Fibroblast of skin of left biceps (primary cell): Measurements from ENCODE around the gene POFUT2.

Experiments used
- DNase-seq, 2 experiments: peaks; one replicate each; pipeline ENCODE4 v3.0.0-alpha.2; 2013; ENCODE audit warnings: low read depth in 2 of 2

Gene POFUT2, protein sequence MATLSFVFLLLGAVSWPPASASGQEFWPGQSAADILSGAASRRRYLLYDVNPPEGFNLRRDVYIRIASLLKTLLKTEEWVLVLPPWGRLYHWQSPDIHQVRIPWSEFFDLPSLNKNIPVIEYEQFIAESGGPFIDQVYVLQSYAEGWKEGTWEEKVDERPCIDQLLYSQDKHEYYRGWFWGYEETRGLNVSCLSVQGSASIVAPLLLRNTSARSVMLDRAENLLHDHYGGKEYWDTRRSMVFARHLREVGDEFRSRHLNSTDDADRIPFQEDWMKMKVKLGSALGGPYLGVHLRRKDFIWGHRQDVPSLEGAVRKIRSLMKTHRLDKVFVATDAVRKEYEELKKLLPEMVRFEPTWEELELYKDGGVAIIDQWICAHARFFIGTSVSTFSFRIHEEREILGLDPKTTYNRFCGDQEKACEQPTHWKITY

DNA sequence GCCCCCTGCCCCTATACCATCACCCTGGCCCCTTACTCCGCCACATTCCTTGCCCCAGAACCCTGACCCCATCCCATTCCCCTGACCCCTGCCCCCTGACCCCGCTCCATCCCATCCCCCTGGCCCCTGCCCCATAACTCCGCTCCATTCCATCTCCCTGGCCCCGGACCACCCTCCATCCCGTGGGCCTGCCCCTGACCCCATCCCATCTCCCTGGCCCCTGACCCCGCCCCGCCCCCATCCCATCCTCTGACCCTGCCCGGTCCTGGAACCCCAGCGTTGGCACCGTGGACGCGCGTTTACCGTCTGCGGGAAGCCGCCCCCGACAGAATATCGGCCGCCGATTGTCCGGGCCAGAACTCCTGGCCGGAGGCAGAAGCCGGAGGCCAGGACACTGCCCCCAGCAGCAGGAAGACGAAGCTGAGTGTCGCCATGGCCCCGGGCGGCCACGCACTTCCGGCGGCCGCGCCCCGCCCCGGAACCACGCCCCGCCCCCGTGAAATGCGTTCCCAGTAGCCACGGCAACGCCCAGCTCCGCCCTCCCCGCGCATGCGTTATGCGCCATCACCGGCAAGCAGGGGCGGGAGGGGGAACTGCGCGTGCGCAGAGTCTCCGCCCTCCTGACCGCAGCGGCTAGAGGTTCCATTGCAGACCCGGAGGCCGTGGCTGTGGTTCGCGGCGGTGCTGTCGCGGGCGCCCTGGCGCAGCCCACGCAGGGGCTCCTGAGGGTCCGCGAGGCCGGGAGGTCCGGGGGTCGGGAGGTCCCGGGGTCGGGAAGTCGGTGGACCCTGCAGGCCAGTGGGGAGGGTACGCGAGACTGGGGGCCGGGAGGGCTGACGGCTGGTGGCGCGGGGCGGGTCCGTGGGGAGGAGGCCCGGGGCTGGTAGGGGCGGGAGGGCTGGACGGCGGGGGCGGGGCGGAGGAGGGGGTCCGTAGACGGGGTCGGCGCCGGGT is at the start of gene POFUT2:
POFUT2 (minus strand) TSS at position 458 of the 954 bp plus-strand sequence; CDS start at position 434, 24 bp downstream.
- DNase-seq, result peak; percentile 76 to 82

- no peak for DNase-seq
Measured at GRCh38 chr21:45336870-45337269, 49.2 kb upstream of the POFUT2 start.

DNA sequence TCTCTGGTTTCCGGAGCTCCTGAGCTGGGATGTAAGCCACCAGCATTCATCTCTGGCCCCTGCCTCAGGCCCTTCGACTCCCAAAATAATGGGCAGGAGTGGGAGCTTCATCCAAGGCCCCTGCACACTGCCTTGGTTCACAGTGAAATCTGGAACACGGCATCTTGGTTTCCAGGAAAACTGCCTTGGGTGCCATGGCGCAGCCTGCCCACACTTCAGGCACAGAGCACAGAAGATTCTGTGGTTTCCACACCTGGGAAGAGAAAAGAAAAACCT is 48.8 kb upstream of the POFUT2 start:
- DNase-seq, result no peak

GRCh38 chr21:45335761-45336534 is 48.3 kb upstream of the POFUT2 start:
- DNase-seq, result no peak

- DNase-seq, result no peak
Measured at GRCh38 chr21:45335151-45335760, 47.6 kb upstream of the POFUT2 start.

DNA sequence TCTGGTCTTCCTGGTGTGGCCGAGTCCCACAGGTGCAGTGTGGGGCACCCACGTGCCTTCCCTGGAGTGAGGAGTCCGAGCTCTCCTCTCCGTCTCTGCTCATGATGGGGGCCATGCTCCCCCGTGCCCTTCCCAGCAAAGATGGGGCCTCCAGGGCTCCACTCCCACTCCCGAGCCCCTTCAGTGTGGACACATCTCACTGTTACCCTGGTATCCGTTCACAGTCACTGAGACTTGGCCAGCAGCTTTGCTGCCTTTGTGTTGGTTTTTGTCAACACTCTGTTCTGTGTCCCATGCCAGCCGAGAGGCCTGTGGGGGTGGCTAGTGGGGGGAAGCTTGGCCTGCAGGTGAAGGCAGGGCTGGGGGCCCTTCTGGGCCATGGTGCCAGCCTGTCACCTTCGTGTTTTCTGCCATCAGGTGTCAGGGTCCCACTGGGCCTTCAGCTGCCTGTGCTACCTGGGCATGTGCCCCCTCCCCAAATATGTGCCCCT is 46.9 kb upstream of the POFUT2 start:
- no peak for DNase-seq

- no peak for DNase-seq
Measured at GRCh38 chr21:45334134-45334533, 46.4 kb upstream of the POFUT2 start.

DNA sequence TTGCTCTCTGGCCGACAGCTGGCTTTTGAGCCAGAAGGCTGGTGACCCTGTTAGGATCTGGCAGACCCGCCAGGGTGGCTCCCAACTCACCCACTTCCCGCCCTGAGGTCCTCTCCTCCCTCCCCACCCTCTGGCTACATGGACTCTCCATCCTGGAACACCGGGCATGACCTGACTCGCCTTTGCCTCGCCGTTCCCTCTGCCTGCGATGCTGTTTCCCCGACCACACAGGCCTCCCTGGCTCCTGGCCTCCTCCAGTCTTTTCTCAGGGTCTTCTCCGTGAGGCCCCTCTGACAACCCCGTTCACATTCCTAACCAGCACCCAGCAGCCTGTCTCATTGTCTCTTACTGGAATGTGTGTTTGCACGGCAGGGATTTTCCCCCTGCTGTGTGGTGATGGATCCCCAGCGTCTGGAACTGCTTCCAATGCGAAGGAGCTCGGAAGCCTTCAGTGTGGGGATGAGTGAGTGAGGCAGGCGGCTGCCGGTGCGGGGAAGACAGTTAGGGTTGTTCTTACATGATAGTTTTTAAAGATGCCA is 46.0 kb upstream of the POFUT2 start:
- DNase-seq, result peak in 1 of 2 experiments; percentile 23

- no peak for DNase-seq
Measured at GRCh38 chr21:45332981-45333582, 45.4 kb upstream of the POFUT2 start.

- DNase-seq, result no peak
Measured at GRCh38 chr21:45332415-45332814, 44.7 kb upstream of the POFUT2 start.

DNA sequence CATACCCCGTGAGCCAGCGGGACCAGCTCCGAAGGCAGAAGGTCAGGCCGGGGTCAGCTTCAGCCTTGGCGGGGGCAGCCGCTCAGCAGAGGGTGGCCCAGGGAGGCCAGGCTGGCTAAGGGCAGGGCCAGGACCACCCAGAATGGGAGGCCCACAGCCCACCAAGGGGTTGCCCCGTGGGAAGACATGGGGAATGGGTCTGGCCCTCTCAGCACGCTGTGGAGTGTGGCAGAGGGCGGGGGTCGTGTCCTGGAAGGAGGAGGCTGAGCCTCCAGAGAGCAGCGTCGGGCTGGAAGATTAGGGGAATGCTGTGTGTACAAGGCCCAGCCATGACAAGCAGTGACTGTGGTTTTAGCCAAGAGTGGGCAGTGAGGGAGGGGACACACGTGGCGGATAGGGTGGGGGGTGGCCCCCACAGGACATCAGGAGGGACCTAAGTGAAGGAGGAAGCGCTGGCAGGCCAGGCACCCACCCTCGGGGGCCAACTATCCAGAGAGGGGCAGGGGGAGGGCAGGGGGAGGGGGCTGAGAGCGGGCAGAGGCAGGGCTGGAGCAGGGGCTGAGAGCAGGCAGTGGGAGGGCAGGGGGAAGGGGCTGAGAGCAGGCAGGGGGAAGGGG is 43.9 kb upstream of the POFUT2 start:
- no peak for DNase-seq

DNA sequence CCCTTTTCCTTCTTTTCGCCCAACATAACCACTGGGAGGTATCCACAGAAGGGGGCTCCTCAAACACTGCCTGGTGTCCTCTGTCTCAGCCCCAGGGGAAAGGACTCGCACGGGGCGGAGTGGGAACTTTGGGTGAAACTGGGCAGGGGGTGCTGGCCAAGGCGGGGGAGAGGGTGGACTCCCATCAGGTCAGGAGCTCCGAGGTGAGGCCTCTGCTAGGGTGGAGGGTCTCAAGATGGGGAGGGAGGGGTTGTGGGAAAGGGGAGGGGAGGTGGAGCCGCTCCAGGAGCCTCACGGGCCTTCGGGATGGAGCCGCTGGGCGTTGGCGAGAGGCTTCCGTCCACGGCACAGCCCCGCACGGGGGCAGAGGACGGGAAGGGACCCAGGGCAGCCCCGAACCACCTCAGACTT is 43.2 kb upstream of the POFUT2 start:
- DNase-seq, result no peak

DNA sequence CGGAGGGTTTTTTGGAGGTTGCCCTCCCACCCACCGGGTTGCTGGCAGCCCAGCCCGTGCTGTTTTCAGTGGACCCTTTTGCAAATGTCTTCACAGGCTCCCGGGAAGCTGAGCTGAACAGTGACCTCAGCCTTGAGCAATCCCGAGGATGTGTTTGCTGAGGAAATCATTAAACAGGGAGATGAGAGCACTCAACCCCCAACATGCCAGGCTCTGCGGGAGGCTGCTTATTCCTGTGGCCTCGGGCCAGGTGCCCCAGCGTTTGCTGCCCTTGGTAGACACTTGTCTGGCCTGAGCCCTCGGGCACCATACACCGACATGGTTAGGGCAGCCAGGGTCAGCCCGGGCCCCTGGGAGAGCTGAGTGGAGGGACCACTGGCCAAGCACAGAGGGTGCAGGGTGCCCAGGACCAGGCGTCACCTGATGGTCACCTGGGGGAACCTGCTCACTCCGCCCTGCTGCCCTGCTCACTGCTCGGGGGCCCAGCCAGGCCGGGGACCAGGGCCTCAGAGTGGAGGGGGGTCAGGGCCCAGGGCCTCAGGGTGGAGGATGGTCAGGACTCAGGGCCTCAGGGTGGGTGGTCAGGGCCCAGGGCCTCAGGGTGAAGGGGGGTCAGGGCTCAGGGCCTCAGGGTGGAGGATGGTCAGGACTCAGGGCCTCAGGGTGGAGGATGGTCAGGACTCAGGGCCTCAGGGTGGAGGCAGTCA is 42.5 kb upstream of the POFUT2 start:
- DNase-seq, result peak; percentile 56 to 62

- DNase-seq, result no peak
Measured at GRCh38 chr21:45329261-45330074, 41.8 kb upstream of the POFUT2 start.

- DNase-seq, result no peak
Measured at GRCh38 chr21:45328198-45329091, 40.8 kb upstream of the POFUT2 start.

GRCh38 chr21:45327441-45328197 is 39.9 kb upstream of the POFUT2 start:
- DNase-seq, result no peak

DNA sequence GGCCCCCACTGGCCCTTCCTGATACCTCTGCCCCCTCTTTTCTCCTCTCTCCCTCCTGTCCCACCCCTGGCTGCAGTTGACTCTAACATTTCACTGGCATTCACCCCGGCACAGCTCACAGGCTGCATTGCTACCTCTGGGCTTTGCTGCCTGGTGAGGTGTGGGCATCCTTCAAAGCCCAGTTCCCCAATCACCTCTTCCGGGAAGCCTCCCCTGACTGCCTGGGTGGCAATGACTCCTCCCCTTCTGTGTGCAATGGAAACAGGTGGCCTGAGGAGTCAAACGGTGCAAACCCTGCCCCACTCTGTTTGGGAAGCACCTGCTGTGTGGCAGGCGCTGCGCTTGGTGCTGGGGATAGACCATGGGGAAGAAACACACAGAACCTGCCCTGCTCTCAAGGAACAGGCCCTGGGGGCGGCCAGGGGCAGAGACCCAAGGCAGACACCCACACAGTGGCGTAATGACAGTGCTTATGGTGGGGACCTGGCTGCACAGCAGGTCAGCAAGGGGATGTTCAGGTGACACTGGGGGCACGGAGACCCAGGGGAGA is 39.3 kb upstream of the POFUT2 start:
- no peak for DNase-seq
